Measurements from ENCODE around the gene MAML3.

Gene MAML3

DNA sequence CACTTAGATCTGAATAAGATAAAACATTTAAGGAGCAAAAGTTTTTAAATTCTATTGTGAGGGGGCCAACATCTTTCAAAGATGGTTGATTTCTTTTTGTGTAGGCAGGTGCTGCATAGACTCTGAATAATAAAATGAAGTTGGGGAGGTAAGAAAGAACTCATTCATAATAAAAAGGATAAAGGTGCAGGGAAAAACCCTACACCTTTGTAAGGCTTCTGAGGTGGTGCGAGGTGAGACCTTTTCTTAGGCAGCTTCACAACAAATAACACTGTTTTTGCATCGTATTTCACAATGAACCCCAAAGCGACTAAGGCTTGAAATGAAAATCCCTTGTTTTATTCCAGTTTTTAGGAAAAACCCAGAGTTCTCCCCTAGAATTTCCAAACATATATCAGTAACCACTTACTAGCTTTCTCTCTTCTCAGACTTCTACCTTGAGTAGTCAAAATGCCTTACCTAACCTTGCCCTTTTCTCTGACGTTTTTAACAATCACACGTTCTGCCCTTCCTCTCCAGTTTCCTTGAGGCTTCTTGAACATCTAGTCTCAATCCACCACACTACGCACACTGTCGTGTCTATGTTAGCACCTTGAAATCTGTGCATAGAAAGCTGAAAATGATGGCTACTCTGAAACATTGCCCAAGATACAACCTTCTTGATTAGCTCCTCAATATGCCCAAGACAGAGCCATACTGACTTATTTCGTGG is 30.2 kb downstream of the MAML3 start:
- no peak for DNase-seq

- DNase-seq: no peak
Measured at GRCh38 chr4:140122891-140123290, 31.1 kb downstream of the MAML3 start.

DNA sequence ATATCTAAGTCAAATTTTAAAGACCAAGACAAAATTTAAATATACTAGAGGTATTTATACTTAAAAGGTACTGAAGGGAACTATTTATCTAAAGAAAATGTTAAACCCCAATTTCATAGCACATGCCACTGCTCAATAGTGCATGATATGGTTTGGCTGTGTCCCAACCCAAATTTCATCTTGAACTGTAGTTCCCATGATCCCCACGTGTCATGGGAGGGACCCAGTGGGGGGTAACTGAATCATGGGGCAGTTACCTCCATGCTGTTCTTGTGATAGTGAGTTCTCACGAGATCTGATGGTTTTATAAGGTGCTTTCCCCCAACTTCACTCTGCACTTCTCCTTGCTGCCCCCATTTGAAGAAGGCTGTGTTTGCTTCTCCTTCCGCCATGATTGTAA is 32.3 kb downstream of the MAML3 start:
- DNase-seq: no peak

DNA sequence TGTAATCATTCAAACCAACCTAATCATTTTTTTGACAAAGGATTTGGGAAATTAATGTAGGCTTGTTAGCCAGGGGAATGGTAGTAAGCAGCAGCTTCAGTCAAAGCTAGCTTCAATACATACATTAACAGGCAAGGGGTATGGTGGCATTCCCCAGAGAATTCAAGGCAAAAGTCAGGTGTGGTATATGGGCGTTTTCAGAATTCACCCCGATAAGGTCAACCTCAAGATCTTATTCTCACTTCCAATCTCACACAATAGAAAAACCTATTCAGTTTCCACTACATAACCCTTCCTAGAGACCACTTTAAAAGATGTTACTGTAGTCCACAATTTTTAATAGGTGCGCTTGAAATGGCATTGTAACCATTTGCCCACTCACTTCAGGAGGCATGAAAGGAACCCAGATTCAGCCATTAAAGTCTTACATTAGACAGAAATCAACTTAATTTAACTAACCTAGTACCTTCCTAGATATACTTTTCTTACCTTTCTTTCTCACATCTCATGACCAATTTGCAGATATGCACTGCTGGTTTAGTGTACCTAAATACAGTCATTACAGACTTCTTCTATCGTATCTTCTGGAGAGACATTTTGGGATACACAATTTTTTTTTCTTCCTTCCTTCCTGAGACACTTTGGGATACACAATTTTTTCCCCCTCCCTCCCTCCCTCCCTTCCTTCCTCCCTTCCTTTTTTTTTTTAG is 34.9 kb downstream of the MAML3 start:
- DNase-seq: no peak

DNA sequence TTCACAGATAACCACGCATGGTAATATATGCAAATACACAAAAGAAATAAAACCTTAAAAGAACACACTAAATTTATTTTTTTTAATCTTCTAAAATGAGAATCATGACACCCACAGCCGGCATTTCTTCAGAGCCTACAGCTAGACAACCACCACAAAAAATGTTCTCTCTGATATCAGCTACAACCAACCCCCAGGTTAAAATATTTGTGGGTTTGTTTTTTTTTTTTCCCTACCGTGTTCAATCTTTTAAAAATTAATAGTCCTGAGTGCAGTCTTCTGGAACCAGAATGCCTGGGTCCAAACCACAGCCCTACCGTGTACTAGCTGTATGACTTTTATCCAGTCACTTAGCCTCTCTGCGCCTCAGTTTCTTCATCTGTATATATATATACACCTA is 36.0 kb downstream of the MAML3 start:
- DNase-seq: no peak

- DNase-seq: no peak
Measured at GRCh38 chr4:140116442-140117104, 37.4 kb downstream of the MAML3 start.

- DNase-seq: no peak
Measured at GRCh38 chr4:140115140-140115539, 38.8 kb downstream of the MAML3 start.

GRCh38 chr4:140113653-140114052 is 40.3 kb downstream of the MAML3 start:
- DNase-seq: no peak

- no peak for DNase-seq
Measured at GRCh38 chr4:140112576-140112975, 41.4 kb downstream of the MAML3 start.

- DNase-seq: no peak
Measured at GRCh38 chr4:140111256-140111655, 42.7 kb downstream of the MAML3 start.

- DNase-seq: no peak
Measured at GRCh38 chr4:140110542-140111215, 43.3 kb downstream of the MAML3 start.

GRCh38 chr4:140109737-140110136 is 44.2 kb downstream of the MAML3 start:
- peak; percentile 98 for DNase-seq

DNA sequence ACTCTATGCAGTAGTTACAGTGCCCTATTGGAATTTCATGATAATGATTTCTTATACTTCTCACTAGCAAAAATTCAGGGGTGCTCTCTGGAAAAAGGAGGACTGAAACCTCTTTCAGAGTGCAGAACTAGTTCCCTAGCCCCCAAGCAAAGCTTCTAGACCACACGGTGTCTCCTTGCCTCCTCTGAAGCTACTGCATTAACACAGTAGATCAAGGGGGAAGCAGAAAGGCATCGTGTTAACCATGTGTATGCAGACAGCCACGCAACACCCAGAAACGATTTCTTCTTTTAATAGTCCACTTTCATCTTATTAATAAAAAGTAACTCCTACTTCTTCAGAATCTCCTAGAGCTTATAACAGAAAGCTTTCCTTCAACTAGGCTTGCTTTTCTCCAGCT is 44.7 kb downstream of the MAML3 start:
- DNase-seq: no peak

DNA sequence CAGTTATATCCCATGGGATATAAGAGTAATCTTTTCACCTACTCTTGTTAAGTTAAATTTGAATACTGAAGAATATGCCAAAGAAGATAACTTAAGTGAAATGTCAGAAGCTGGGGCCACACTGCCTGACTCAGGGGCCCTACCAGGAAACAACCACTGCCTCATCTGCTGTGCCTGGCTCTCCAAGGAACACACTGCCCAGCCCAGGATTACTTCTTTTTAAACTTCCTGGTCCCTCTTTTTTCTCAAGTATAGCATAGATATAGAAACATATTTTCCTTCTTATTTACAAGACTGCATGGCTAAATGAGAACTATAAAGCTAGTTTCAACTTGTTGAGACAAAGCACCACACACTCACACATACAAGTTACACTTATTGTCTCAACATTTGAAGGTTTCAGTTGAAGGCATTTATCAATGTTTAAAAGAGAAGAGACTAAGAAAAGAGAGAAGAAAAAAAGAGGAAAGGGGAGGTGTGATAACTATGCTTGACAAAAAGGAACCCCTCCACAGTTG is 45.2 kb downstream of the MAML3 start:
- no peak for DNase-seq

GRCh38 chr4:140108243-140108642 is 45.7 kb downstream of the MAML3 start:
- no peak for DNase-seq

DNA sequence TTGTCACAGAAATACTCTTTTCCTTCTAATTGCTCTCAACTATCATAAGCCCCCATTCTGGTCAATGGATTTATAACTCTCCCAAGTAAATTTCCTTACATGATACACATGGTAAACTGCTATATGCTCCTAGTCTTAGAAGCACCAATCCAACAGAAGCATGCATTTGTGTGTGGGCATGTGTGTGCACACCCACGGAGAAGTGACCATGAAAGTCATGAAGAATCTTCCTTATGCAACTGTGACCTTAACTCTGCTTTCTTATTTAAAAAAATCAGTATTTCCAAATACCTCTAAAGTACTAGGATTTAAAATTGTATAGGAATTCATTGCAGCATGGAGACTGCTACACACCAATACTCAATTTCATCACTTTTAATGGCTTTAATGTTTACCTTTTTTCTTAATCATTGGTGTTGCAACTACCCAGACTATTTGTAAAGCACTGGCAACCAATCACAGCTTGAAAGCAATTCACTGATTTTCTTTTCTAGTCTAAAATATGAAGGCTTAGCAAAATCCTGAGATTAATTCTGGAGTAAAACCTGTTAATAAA is 47.6 kb downstream of the MAML3 start:
- DNase-seq: no peak

DNA sequence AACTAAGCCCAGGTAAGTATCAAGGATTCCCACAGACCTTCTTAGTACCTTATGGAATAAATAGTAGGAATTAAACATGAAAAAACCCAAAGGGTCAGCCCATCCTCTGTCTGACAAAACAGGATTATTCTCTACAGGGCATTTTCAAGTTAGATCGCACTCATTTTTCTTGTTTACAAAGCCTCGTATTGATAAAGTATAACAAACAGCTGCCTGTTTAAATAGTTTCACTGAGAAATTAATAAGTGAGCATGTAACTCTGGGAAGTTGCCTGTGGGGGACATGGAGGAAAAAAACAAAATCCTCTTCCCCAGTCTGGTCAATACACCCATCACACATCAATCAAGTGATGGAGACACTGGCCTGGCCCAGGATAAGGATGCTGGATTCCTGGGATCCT is 48.5 kb downstream of the MAML3 start:
- DNase-seq: no peak

GRCh38 chr4:140103676-140104075 is 50.3 kb downstream of the MAML3 start:
- DNase-seq: no peak

DNA sequence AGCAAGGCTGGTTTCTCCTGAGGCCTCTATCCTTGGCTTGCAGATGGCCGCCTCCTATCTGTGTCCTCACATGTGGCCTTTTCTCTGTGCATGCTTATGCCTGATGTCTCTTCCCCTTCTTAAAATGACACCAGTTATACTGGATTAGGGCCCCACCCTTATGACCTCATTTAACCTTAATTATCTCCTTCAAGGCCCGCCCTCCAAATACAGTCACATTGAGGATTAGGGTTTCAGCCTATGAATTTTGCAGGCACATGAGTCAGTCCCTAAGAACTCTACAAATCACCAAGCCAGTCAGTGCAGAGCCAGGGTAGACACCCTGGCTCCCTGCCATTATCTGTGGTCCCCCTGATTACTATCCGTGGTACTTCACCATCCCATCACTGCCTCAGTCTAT is 51.6 kb downstream of the MAML3 start:
- DNase-seq: no peak

GRCh38 chr4:140100771-140101170 is 53.2 kb downstream of the MAML3 start:
- DNase-seq: no peak

DNA sequence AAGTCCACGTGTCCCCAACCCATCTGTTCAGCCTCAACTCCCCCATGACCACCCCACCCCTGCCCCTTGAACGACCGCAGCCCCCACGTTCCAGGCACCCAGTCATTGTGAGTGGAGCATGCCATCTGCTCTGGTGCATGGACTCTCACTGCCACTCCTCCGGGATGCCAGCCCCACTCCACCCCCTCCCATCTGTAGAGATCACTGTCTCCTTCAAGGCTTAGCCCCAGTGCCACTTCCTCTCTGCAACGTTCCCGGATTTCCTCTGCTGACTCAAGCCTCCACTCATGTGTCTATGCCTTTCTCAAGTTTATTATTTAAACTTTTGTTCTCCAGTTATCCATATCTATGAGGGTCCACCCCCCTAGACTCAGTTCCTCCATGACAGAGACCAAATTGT is 54.0 kb downstream of the MAML3 start:
- no peak for DNase-seq

DNA sequence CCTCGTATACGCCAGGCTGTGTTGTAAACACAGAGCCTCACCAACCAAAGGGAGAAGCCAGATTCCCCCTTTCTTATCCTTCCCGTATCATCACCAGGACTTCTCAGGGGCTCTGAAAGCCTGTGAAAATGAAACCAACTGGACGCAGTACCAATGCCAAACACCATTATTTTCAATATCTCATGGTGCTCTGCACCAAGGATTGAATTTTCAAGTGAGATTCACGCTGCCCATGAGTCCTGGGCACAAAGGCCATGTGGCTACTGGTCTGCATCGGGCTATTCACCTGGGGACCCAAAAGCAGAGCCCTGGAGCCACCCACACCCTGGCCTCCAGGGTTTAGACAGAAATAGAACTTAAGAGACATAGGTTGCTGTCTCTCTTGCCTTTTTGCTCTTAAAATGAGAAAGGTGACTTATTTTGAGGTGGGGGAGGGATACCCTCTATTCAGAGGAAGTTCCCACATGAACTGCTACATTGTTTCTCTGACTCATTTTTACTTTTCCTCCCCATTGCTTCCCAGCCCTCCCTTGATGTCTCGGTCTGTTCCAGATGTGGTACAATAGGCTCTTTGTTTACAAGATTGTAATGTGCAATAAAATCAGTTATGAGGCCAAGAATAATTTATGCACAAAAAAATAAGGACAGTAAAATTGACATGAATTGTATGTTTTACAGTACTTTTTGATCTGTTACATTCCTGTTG is 55.4 kb downstream of the MAML3 start:
- no peak for DNase-seq
